Measurements from ENCODE around the gene SLC2A4.

Gene SLC2A4

GRCh38 chr17:7307686-7308624, 26.4 kb downstream of the SLC2A4 start:
- peak; percentile 58 to 62 for DNase-seq

GRCh38 chr17:7308625-7309433, 27.3 kb downstream of the SLC2A4 start:
- DNase-seq = peak; percentile 85 to 86

DNA sequence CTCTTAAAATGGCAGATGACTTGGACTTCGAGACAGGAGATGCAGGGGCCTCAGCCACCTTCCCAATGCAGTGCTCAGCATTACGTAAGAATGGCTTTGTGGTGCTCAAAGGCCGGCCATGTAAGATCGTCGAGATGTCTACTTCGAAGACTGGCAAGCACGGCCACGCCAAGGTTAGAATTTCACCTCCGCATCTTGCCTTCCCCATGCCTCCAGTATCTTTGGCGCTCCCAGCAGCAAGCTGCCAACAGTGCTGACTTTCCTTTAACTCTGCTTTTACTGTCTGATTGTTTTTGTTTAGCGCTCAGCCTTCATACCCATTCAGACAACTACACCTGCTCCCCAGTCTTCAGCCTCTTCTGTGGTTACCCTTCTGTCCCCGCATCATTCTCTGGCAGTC, 28.1 kb downstream of the SLC2A4 start:
- peak in 1 of 2 experiments; percentile 28 for DNase-seq

DNA sequence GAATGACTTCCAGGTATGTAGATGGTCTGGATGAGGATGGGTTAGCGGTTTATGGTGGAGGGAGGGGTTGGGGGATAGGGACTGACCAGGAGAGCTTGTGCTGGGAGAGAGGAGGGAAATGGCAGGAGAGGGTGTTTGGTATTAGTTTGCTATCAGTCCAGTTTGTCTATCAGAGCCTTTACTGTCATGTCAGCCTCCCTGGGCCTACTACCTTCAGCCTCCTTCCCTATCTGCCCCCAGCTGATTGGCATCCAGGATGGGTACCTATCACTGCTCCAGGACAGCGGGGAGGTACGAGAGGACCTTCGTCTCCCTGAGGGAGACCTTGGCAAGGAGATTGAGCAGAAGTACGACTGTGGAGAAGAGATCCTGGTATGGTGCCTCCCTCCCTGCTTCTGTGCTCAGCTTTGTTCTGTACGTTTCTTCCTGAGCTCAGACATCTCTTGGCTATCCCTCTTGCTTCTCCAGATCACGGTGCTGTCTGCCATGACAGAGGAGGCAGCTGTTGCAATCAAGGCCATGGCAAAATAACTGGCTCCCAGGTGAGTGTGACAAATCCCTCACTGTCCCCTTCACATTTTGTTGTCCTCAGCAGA, 29.7 kb downstream of the SLC2A4 start:
- no peak for DNase-seq

DNA sequence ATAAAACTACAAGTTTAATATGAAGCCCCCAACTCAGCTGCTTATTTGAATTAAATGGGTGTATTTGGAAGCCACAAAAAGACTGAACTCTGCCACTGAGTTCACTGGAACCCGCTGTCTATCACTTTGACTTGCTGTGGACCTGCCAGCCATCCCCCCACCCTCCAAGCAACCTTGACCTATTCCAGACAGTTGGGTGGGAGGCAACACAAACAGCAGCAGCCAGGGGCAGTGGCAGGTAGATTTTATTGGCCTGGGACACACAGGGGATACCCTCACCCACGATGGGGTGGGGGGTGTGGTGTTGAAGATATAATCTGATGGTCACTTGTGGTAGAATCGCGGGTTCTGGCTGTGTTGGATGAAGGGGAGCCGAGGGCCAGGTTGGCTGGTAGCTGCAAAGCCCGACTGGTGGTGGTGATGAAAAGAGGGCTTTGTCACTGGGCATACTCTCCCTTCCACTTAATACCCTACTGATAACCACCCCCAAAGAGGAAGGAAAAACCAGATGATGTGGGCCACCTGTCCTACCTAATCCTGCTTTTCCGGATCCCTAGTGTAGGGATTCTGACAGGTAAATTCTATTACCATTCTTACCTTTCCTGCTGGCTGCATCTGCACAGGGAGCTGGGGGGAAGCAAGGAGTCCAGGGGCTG, 31.0 kb downstream of the SLC2A4 start:
- DNase-seq = peak; percentile 35 to 45

DNA sequence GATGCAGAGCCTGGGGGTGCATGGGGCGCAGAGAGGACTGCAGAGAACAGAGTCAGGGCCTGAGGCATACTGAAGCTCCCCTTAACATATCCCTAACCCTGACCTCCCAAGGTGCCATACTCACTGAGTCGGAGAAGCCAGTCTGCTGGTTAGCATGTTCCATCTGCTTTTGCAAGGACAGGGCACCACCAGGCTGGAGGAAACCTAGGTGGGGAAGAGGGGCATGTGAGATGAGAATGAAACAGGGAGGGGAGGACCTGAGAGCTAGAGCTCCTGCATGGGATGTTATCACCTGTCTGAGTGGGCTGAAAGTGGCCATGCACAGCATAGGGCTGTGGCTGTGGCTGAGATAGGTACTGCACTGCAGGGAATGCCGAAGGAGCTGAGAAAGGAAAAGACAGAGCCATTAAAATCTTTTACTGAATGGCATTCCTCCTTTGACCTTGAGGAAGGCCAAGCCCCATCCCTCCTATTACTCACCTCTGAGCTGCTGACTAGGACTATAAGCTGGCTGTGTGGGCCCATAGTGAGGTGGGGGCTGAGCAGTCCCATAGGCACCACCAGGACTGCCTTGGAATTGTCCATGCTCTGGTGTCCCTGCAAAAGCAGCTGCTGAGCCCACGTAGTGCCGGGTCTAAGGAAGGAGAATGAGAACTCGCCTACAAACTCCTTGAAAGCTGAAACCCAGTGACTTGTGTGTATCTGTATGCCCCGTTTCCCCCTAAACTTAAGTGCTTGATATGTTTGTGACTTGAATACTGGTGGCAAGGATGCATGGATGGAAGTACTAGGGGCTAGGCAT, 31.8 kb downstream of the SLC2A4 start:
- DNase-seq = peak; percentile 62 to 66

DNA sequence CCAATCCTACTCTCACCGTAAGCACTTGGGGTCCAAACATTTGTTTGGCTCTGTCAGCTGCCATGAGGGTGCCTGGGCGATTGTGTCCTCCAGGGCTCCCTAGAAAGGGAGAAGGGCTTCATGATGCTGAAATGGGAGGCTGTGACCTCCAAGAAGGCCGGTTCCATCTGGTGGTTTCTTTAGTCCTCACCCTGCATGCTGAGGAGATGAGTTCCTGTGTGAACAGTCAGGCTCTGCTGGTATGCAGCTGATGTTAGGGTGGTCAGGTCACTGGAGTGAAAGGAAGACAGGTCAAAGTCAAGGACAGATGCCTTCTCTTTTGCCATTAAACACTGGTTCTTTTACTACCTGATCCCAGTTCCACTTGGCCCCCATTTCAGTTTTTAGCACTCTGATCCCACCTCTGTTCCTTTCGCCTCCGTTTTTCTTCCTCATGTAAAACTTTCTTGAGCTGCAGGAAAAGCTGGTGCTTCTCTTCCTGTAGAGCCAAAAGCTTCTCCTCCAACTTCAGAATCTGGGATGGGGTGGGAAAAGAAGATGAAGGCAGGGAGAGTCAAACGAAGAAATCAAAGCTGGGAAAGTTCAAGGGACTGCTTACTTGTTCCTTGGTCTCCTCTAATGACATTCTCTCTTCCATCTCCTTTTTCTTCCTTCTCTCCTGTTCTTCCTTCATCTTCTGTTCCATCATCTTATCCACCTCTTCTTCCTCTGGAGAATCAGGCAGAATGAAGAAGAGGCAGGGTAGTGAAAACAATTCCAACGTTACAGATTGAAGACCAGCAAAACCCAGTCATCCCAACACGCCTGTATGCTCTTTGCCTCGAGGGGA, 32.6 kb downstream of the SLC2A4 start:
- DNase-seq = peak; percentile 55 to 57

DNA sequence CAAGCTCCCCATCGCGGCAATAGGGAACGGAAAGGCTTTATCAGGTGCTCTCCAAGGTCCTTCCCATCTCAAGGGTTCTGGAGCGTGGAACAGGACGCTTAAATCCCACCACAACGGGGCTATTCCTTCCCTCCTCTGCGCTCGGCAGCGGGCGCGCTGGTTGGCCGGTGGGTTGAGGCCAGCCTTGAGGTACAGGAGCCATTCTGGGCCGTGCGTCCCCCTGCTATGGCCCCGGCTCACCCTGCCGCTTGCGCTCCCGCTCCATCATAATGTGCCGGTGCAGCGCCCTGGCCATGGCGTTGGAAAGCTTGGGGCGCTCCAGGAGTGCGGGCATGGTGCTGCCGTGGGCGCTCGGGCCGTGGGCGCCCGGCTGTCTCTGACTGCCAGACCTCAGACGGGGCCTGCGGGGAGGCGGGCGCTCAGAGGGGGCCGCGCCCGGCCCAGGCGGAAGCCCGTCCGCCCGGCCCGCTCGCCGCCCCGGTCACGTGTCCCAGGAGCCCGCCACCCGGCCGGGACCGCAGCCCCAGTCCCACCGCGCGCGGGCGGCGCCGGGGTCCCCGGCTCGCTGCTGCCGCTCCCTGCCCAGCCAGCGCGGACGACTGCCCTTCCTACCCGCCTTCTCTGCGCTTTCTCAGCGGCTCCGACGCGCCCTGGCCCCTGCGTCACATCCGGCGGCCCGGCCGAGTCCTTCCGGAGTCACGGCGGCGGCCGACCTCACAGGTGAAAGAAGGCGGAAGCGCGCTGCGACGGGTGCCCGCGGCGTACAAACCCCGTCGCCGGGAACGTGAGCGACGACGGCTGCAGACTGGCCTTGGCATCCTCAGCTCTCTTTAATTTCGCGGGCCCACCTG, 33.4 kb downstream of the SLC2A4 start, which contains the start of gene GPS2:
Gene GPS2 (minus strand): TSS at position 642 of the 851 bp plus-strand sequence. CDS start 308 bp downstream, at position 334.
- peak; percentile 94 to 96 for DNase-seq

DNA sequence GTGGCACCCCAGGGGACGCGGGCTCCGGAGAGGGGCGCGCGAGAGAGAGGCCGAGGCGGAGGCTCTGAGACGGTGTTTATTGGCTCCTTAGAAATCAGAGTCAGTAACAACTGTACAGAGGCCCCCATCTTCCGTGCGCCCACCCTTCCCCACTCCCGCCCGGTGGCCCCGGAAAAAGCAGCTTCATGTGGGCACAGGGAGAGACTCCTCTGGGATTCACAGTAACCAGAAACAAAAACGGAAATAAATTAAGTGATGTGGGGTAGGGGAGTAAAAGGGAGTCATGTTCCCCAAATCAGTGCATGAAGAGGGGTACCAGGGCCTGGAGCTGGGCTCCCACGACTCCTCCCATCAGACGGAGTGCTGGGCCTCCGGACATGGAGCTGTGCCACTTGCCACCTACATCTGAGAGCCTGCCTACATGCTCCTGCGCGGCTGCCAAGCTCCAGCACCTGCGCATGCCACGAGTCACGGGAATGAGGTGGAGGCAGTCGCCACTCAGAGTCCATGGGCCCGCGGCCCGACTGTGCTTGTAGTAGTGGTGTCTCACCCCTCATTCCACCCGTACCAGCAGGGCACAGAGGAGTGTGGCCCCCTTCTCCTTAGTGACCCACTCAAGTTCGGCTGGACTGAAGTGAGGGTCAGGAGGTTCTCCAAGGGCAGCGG, 34.2 kb downstream of the SLC2A4 start:
- no peak for DNase-seq

GRCh38 chr17:7317161-7317803, 35.8 kb downstream of the SLC2A4 start:
- no peak for DNase-seq

DNA sequence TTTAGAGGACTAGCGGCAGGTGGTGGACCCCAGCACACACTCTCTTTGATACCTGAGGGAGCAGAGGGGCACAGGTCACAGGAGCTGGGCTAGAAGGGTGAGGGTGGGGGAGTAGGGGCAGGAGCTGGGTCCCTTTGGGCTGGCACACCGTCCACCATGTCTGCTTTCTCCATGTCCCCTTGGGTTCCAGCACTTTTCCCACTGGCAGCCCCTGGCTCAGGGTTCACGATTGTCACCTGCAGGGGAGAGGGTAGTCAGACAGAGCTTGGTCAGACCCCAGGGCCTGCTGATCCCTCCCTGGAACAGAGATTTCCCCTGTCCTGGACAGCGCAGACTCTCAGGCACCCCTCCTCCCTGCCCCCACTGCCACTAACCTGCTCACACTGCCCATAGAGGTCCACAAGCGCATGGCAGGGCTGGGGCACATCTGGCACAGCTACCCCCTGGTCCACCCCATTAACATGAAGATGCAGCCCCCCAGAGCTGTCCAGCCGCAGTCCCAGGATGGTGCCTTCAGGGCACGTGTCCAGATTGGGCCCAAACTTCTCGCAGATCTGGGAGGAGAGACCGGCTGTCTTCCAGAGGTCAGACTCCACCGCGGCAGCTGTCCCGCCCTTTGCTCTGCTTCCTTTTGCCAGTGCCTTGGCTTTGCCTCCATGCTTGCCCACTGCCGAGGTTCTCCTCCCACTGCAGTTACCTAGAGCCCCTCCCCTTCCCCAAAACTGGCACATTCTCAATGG, 36.8 kb downstream of the SLC2A4 start:
- no peak for DNase-seq

DNA sequence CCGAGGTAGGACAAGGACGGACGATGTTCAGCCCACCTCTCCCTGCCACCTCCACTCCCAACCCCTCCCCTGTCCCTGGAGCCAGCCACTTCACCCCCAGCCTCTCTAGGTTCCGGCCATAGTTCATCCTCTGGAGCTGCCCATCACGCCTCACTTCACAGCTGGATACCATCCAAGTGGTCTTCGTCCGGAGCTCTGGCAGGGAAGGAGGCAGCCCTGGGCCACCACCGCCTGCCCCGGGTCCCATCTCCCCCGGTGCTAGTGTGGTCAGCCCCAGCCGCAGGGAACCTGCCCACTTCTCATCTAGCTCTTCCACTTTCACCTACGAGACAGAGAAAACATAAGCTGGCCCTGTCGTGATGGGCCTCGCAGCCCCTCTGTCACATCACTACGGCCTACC, 39.9 kb downstream of the SLC2A4 start:
- DNase-seq = no peak

- DNase-seq = no peak
These were observed 41.1 kb downstream of the SLC2A4 start for GRCh38 chr17:7322520-7323194.

GRCh38 chr17:7323731-7324437, 42.4 kb downstream of the SLC2A4 start:
- DNase-seq = peak; percentile 82 to 84

DNA sequence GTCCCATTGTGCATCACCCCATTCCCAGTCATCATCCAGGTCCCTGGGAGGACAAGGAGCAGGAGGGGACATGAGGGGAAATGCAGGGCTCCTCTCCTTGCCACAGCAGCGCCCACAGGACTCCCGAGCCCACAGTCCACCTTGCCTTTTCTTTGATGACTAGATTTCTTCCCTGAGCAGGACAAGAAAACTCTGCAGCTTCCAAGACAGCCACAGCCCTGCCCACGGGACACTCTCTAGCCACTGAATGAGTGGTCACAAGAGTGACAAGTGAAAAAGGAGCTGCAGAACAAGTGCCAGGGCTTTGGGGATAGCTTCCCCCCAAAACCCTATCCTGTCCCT, 42.9 kb downstream of the SLC2A4 start:
- DNase-seq = no peak

DNA sequence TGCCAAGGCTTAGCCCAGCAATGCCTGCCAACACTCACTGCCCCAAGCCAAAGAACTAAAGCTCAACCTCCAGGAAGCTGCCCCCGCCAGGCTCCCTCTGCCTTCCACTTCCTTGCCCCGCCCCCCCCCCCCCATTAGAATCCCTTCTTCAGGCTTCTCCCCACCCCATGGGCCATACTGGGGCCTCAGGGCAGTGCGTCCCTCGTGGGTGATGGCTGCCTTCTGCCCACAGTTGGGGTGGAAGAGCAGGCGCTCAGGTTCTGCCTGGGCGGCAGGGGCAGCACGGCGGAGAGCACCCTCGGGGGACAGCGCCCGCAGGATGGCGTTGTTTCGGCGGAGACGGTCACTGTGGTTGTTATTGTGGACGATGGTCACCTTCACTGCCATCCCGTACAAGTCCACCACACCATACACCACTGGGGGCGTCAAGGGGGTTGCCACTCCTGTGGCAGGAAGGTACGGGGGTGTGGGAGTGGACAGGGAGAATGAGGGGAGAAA, 43.6 kb downstream of the SLC2A4 start:
- DNase-seq = no peak

GRCh38 chr17:7326186-7326585, 44.7 kb downstream of the SLC2A4 start:
- no peak for DNase-seq

Data from activated T-cell treated with anti-CD3 and anti-CD28 coated beads, Interleukin-2, amount 50 U/mL, for 48 hours (primary cell).